HCT116 (cell line): ENCODE measurements around the gene TMEM9. TPM values are rescaled to one million over a fixed set of nuclear protein-coding genes. Genes with fewer than 3 reads are reported as not detected.

Source experiments
- ATAC-seq: fragments of 200-7000 bp; cut with Tn5 transposase; 2 replicates; pipeline ENCODE4 v1.9.1; 2020; ENCODE audit warnings: mild to moderate bottlenecking, moderate library complexity
- BruUV-seq: library from RNA; stranded (reverse); fragments of 400-500 nt; replicated peaks from 2 replicates; lab custom pipeline; 2021; lab: Mats Ljungman, UMichigan
- CTCF ChIA-PET: fragments of 300-600 bp; sonication (Branson Sonifier 250); formaldehyde crosslinking; loops from one replicate; lab custom pipeline; 2021; ENCODE audit warnings: antibody characterized with exemption; lab: Charles Lee
- POLR2A ChIA-PET: fragments of 300-600, 350-600 bp; sonication (Branson Sonifier 250); formaldehyde crosslinking; loops from one replicate; lab custom pipeline; 2021; ENCODE audit warnings: antibody characterized with exemption; lab: Charles Lee
- RAD21 ChIA-PET, 2 experiments: fragments of 300-600 bp; sonication (Branson Sonifier 250); formaldehyde crosslinking; loops; one replicate each; lab custom pipeline; 2023; ENCODE audit warnings: low total read pairs in 2 of 2; ENCODE audit not compliant: uncharacterized antibody in 2 of 2, unreplicated experiment in 2 of 2, low non-redundant PET in 1 of 2; lab: Charles Lee
- DNase-seq: peaks from one replicate; pipeline ENCODE4 v3.0.0-alpha.2; 2010; ENCODE audit warnings: low read depth, low spot score
- H2AFZ ChIP-seq: fragments of 200-600 bp; shearing (Covaris generic), sonication (generic); 2 replicates; pipeline ENCODE4 v1.6.1; 2017; ENCODE audit warnings: low read depth, mixed run types, mixed read lengths, antibody characterized with exemption, low read length; ENCODE audit not compliant: poor library complexity, severe bottlenecking
- H3K27ac ChIP-seq: 2 replicates; pipeline ENCODE4 v1.5.1; 2012; ENCODE audit warnings: low read depth, low read length
- H3K27me3 ChIP-seq: fragments of 200-600 bp; sonication (generic); 2 replicates; pipeline ENCODE4 v1.6.1; 2016; ENCODE audit warnings: mixed run types, low read length, mixed read lengths; ENCODE audit not compliant: insufficient read depth
- H3K36me3 ChIP-seq, 2 experiments: fragments of 200-500 bp in 1 of 2; fragments of 200-600 bp in 1 of 2; sonication (Bioruptor generic) in 1 of 2; sonication (generic) in 1 of 2; 2 replicates each; pipeline versions ENCODE4 v1.5.1 to v1.6.1; 2014 to 2016; ENCODE audit warnings: low read length in 2 of 2, inconsistent platforms in 1 of 2, mixed read lengths in 1 of 2, mixed run types in 1 of 2; ENCODE audit not compliant: insufficient read depth in 2 of 2, control insufficient read depth in 1 of 2
- H3K4me1 ChIP-seq, 2 experiments: fragments of 200-600 bp in 1 of 2; sonication (generic) in 1 of 2; 2 replicates each; pipeline versions ENCODE4 v1.5.1 to v1.6.1; 2012 to 2017; ENCODE audit warnings: low read length in 2 of 2, inconsistent platforms in 1 of 2, mild to moderate bottlenecking in 1 of 2, mixed read lengths in 1 of 2, mixed run types in 1 of 2, moderate library complexity in 1 of 2; ENCODE audit not compliant: insufficient read depth in 2 of 2, control insufficient read depth in 1 of 2
- H3K4me2 ChIP-seq: fragments of 200-600 bp; sonication (generic); 2 replicates; pipeline ENCODE4 v1.6.1; 2017; ENCODE audit warnings: mixed run types, low read length, mixed read lengths
- H3K4me3 ChIP-seq, 2 experiments: fragments of 200-600 bp in 1 of 2; sonication (generic) in 1 of 2; replicated peaks in 1 of 2; 2 replicates each; pipeline ENCODE4 v1.5.1; 2011 to 2016; ENCODE audit warnings: low read length in 2 of 2, control low read depth in 1 of 2, low read depth in 1 of 2, mild to moderate bottlenecking in 1 of 2, mixed read lengths in 1 of 2, mixed run types in 1 of 2
- H3K79me2 ChIP-seq: fragments of 200-600 bp; sonication (generic); 2 replicates; pipeline ENCODE4 v1.6.1; 2017; ENCODE audit warnings: mild to moderate bottlenecking, mixed run types, low read length, moderate library complexity, mixed read lengths; ENCODE audit not compliant: insufficient read depth
- H3K9ac ChIP-seq: fragments of 200-600 bp; sonication (generic); 2 replicates; pipeline ENCODE4 v1.6.1; 2016; ENCODE audit warnings: low read length, mixed read lengths
- H3K9me2 ChIP-seq: fragments of 200-600 bp; sonication (generic), shearing (Covaris generic); 2 replicates; pipeline ENCODE4 v1.6.1; 2017; ENCODE audit warnings: mixed run types, mild to moderate bottlenecking, moderate library complexity; ENCODE audit not compliant: insufficient read depth
- H3K9me3 ChIP-seq, 2 experiments: fragments of 200-500 bp in 1 of 2; fragments of 200-600 bp in 1 of 2; sonication (Bioruptor generic) in 1 of 2; sonication (generic) in 1 of 2; 2 replicates each; pipeline ENCODE4 v1.6.1; 2014 to 2017; ENCODE audit warnings: low read length in 2 of 2, mixed read lengths in 2 of 2, inconsistent platforms in 1 of 2, low read depth in 1 of 2, mild to moderate bottlenecking in 1 of 2, mixed run types in 1 of 2, moderate library complexity in 1 of 2; ENCODE audit not compliant: control insufficient read depth in 1 of 2, insufficient read depth in 1 of 2
- H4K20me1 ChIP-seq: fragments of 200-600 bp; sonication (generic), shearing (Covaris generic); 2 replicates; pipeline ENCODE4 v1.6.1; 2017; ENCODE audit warnings: mixed run types, mild to moderate bottlenecking, moderate library complexity; ENCODE audit not compliant: insufficient read depth
- ATF3 ChIP-seq: IDR thresholded peaks from 2 replicates; pipeline ENCODE4 v1.6.1; 2012
- EGR1 ChIP-seq: IDR thresholded peaks from 2 replicates; pipeline ENCODE4 v1.6.1; 2012; ENCODE audit warnings: low read depth
- ELF1 ChIP-seq: IDR thresholded peaks from 2 replicates; pipeline ENCODE4 v1.6.1; 2012; ENCODE audit warnings: low read depth, borderline replicate concordance
- JUND ChIP-seq: IDR thresholded peaks from 2 replicates; pipeline ENCODE4 v1.6.1; 2012
- POLR2AphosphoS5 ChIP-seq: IDR thresholded peaks from 2 replicates; pipeline ENCODE4 v1.6.1; 2011; ENCODE audit warnings: mild to moderate bottlenecking, low read depth, low read length, moderate library complexity
- REST ChIP-seq: IDR thresholded peaks from 2 replicates; pipeline ENCODE4 v1.6.1; 2012; ENCODE audit warnings: low read depth
- TCF7L2 ChIP-seq: IDR thresholded peaks from 2 replicates; pipeline ENCODE4 v1.7.0; 2011; ENCODE audit warnings: borderline replicate concordance, inconsistent platforms; ENCODE audit not compliant: insufficient read depth, insufficient read length; ENCODE audit errors: extremely low read depth
- ZNF274 ChIP-seq: fragments of 200-500 bp; sonication (Bioruptor generic); IDR thresholded peaks from 2 replicates; pipeline ENCODE4 v1.6.1; 2014; ENCODE audit warnings: mild to moderate bottlenecking, low read depth, low read length, inconsistent platforms
- intact Hi-C: fragments of 100-400 bp; cut with micrococcal nuclease; formaldehyde crosslinking; loops from 2 replicates; pipeline ENCODE4 v1.10.0; 2022
- total RNA-seq: library from RNA; stranded (reverse); gene quantifications from one replicate; pipeline ENCODE4 v1.2.1, GENCODE V29; 2021; ENCODE audit not compliant: unreplicated experiment

TMEM9 gene
- total RNA-seq, 1 experiment from 2014 or later: 66.3 TPM

- Histone ChIP-seq H3K27me3 (no peaks in the 10 kb centered on the region), H3K4me3 (no peak overlapping the region), H3K4me1 (no peaks in the 10 kb centered on the region; a peak in 1 of 4 replicates), H3K9ac (no peak overlapping the region), H3K9me2 (no peaks in the 10 kb centered on the region), H3K79me2 (no peaks in the 10 kb centered on the region), H3K9me3 (no peaks in the 10 kb centered on the region), H3K4me2 (no peak overlapping the region), H2AFZ (no peak overlapping the region), H3K27ac (no peak overlapping the region), H4K20me1 (no peaks in the 10 kb centered on the region), H3K36me3 (no peaks in the 10 kb centered on the region)
- ChIA-PET CTCF (no interaction called here), RAD21 (no interaction called here), POLR2A (no interaction called here)
- intact Hi-C loops: no loop called here
- no TSS peak for BruUV-seq
- TF ChIP-seq TCF7L2: no peak
- TF ChIP-seq POLR2AphosphoS5: no peak
- TF ChIP-seq EGR1: no peak
- TF ChIP-seq ELF1: no peak
- no peak for TF ChIP-seq REST
- TF ChIP-seq JUND: no peak
- TF ChIP-seq ATF3: no peak
- TF ChIP-seq ZNF274: no peak
- ATAC-seq: no peak
- DNase-seq: no peak
These were observed 63.7 kb downstream of the TMEM9 start for GRCh38 chr1:201090541-201090940.
